ENCODE measurements around the gene PLA2G4E. TPM values are rescaled to one million over a fixed set of nuclear protein-coding genes. Genes with fewer than 3 reads are reported as not detected.

The PLA2G4E gene, protein sequence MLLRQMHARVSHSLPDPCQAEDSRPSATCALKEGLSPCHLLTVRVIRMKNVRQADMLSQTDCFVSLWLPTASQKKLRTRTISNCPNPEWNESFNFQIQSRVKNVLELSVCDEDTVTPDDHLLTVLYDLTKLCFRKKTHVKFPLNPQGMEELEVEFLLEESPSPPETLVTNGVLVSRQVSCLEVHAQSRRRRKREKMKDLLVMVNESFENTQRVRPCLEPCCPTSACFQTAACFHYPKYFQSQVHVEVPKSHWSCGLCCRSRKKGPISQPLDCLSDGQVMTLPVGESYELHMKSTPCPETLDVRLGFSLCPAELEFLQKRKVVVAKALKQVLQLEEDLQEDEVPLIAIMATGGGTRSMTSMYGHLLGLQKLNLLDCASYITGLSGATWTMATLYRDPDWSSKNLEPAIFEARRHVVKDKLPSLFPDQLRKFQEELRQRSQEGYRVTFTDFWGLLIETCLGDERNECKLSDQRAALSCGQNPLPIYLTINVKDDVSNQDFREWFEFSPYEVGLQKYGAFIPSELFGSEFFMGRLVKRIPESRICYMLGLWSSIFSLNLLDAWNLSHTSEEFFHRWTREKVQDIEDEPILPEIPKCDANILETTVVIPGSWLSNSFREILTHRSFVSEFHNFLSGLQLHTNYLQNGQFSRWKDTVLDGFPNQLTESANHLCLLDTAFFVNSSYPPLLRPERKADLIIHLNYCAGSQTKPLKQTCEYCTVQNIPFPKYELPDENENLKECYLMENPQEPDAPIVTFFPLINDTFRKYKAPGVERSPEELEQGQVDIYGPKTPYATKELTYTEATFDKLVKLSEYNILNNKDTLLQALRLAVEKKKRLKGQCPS
- total RNA-seq: not detected

DNA sequence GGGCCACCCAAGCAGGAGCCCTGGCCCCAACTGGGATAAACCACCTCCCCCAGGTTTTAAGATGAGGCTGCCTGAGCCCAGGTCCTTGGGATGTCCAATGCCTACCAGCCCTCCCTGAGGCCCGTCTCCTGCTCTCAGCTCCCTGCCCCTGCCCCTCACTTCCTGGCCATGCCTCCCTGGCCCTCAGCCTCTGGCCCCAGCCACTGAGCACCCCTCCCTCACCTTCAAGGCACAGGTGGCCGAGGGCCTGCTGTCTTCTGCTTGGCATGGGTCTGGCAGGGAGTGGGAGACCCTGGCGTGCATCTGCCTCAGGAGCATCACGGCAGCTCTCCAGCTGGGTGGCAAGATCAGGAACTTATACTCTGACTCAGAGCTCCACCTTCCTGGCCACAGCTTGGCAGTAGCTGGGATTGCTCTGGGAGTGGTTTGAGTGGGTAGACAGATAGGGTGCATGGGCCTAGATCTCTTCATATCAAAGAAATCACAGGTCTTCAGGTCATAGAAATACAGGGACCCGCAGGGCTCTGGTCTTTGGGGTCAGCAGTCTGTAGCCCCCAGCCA lies at the start of gene PLA2G4E:
TSS of gene PLA2G4E (minus strand) at position 330 of the 561 bp plus-strand sequence. CDS start at position 318, 12 bp downstream.
- 67 to 100% methylated on average over 3 to 4 of the region's 5 CpGs for whole genome bisulfite sequencing, 2 donors
- TF ChIP-seq POLR2A (IDR thresholded peaks at IDR 0.05): no peak
- TF ChIP-seq, protein P1, sequence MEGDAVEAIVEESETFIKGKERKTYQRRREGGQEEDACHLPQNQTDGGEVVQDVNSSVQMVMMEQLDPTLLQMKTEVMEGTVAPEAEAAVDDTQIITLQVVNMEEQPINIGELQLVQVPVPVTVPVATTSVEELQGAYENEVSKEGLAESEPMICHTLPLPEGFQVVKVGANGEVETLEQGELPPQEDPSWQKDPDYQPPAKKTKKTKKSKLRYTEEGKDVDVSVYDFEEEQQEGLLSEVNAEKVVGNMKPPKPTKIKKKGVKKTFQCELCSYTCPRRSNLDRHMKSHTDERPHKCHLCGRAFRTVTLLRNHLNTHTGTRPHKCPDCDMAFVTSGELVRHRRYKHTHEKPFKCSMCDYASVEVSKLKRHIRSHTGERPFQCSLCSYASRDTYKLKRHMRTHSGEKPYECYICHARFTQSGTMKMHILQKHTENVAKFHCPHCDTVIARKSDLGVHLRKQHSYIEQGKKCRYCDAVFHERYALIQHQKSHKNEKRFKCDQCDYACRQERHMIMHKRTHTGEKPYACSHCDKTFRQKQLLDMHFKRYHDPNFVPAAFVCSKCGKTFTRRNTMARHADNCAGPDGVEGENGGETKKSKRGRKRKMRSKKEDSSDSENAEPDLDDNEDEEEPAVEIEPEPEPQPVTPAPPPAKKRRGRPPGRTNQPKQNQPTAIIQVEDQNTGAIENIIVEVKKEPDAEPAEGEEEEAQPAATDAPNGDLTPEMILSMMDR (IDR thresholded peaks at IDR 0.05): no peak
- H3K36me3 ChIP-seq: no peaks in the 10 kb centered on the region
- intact Hi-C loops (cut with DNase I): no loop called here
- no peak within 1 kb of the TSS for H3K27ac ChIP-seq
- no peak within 1 kb of the TSS for H3K4me3 ChIP-seq (replicated peaks in 1 of 3)
- DNase-seq: no peak
- H3K4me1 ChIP-seq: peaks cover 3 to 24% of the 10 kb centered on the region in 2 donors
- H3K9me3 ChIP-seq: no peaks in the 10 kb centered on the region
- H3K27me3 ChIP-seq: no peaks in the 10 kb centered on the region

DNA sequence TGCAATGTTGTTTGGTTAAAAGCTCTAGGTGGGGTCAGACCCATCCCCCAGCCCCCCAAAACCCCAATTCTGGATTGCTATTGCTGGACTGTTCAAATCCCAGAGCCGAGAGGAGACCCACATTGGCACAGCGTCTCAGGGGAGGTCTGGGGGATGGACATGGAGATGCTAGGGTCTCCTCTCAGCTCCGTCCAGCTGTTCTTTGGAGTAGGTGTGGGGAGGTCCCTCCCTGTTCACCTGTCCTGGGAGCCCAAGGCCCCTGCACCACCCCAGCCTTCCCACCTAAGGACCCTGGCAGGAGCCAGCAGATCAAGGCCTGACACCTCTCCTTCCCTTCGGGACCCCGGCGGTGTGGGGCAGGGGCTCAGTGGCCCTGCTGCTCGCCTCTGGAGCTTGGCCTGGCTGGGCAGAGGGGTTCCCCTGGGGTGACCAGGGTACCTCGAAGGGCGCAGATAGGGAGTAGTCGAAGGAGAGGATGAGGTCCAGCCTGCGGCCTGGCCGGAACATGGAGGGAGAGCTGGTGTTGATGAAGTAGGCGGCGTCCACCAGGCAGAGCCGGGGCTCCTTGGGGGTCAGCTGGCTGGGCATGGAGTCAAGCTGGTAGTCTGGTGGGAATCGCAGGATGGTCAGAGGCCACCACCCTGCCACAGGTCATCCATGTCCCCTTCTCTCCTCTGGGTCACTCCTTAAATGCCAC lies 49.6 kb upstream of the PLA2G4E start:
- no peak for TF ChIP-seq POLR2A (IDR thresholded peaks at IDR 0.05)
- TF ChIP-seq, protein P1 (IDR thresholded peaks at IDR 0.05): no peak
- no peak for DNase-seq
- WGBS, 2 donors: 93 to 94% methylated on average over 12 to 15 of the region's 16 CpGs
- Histone ChIP-seq H3K4me3 (replicated peaks in 1 of 3) (no peak overlapping the region), H3K9me3 (no peaks in the 10 kb centered on the region), H3K27me3 (no peaks in the 10 kb centered on the region), H3K36me3 (no peaks in the 10 kb centered on the region), H3K4me1 (no peaks in the 10 kb centered on the region), H3K27ac (no peak overlapping the region)
- intact Hi-C loops (cut with DNase I): loop anchor here (5.0 kb wide), 1 partner anchor 72 kb away; no protein-coding TSS in a partner anchor

DNA sequence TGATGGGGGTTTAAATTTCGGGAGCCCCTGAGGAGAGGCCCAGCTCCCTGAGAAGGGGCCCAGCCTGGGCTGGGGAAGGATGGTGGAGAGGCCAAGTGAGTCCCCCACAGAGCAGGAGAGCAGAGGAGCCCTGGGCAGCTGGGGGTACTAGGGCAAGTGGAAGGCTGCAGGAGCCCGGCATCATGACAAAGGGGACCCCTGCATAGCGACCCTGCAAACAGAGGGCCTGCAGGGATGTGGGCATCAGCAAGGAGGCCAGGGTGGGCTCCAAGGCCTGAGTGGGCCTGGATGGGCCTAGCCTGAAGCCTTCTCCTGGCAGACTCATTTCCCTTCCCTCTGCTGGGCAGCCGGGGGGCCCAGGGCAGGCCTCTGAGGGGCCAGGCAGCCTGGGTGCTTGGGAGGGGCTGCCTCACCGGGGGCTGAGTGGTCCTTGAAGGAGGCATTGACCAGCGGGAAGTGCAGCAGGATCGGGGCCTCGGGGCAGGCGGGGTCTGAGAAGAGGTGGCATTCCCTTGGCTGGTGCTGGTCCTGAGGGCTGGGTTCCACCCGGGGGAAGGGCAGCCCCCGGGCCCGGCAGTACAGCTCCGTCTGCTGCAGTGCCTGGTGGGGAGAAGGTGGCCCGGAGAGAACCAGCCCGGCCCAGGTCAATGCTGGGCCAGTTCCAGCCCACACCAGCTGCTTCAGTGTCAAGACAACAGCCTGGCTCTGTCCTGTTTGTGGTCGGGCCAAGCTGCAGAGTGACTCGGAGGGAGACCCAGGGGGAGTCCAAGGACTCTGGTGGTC lies 48.8 kb upstream of the PLA2G4E start:
- Histone ChIP-seq H3K9me3 (no peaks in the 10 kb centered on the region), H3K27ac (no peak overlapping the region), H3K27me3 (no peaks in the 10 kb centered on the region), H3K36me3 (no peaks in the 10 kb centered on the region), H3K4me3 (replicated peaks in 1 of 3) (no peak overlapping the region), H3K4me1 (no peaks in the 10 kb centered on the region)
- TF ChIP-seq, protein P1 (IDR thresholded peaks at IDR 0.05): no peak
- no peak for TF ChIP-seq POLR2A (IDR thresholded peaks at IDR 0.05)
- no peak for DNase-seq
- WGBS, 2 donors: 68 to 78% methylated on average over 9 of the region's 17 CpGs
- intact Hi-C loops (cut with DNase I): loop anchor here (5.0 kb wide), 1 partner anchor 73 kb away; no protein-coding TSS in a partner anchor

DNA sequence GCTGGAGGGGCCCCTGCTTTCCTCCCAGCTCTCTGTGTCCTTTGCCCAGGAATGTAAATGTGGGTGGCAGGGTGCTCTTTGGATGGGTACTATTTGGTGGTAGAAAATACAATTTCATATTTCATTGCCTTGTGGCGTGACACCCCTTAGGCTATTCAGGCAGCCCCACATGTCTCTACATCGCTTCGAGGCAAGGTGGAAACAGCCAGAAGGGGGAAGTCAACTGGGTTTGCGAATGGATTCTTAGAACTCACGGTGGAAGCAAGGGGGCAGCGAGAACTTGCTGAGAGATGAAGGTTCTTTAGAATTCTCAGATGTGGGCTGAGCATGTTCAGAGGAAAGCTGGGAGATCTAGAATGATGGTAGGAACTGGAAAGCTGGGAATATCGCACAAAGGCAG lies 48.2 kb upstream of the PLA2G4E start:
- no peak overlapping the region for H3K4me3 ChIP-seq (replicated peaks in 1 of 3)
- DNase-seq: no peak
- no peaks in the 10 kb centered on the region for H3K36me3 ChIP-seq
- no peaks in the 10 kb centered on the region for H3K4me1 ChIP-seq
- no peaks in the 10 kb centered on the region for H3K9me3 ChIP-seq
- no peaks in the 10 kb centered on the region for H3K27me3 ChIP-seq
- 92 to 93% methylated on average over 7 of the region's 7 CpGs for WGBS, 2 donors
- intact Hi-C loops (cut with DNase I): no loop called here
- no peak overlapping the region for H3K27ac ChIP-seq
- TF ChIP-seq, protein P1 (IDR thresholded peaks at IDR 0.05): no peak
- TF ChIP-seq POLR2A (IDR thresholded peaks at IDR 0.05): no peak
